Epithelial cell of proximal tubule (primary cell): ENCODE results near the gene HTR6. TPM values are rescaled to one million over a fixed set of nuclear protein-coding genes. Genes with fewer than 3 reads are reported as not detected.

Experiments
- total RNA-seq: library from RNA; depleted of rRNA; stranded (reverse); fragments of >200 nt; gene quantifications from 2 replicates; pipeline ENCODE4 v1.2.3, GENCODE V29; 2015

The HTR6 gene
- total RNA-seq, 1 donor from 2014 or later: not detected

Other genes starting within 250 kb of the HTR6 start
- 74.9 and 105 TPM in 2 replicates for gene CAPZB, start 179.3 kb upstream of the HTR6 start, total RNA-seq
- 64.6 and 98.1 TPM in 2 replicates for gene NBL1, start 20.6 kb upstream of the HTR6 start, total RNA-seq
- gene TMCO4, start 135.0 kb downstream of the HTR6 start, total RNA-seq: 9.8 and 20.0 TPM in 2 replicates
- not detected in 2 replicates for gene RNF186, start 150.4 kb downstream of the HTR6 start, total RNA-seq
- 2.6 and 3.5 TPM in 2 replicates for gene OTUD3, start 217.5 kb downstream of the HTR6 start, total RNA-seq